Measurements from ENCODE around the gene HSPA12B. TPM values are rescaled to one million over a fixed set of nuclear protein-coding genes. Genes with fewer than 3 reads are reported as not detected.

Gene HSPA12B
- total RNA-seq, 1 experiment from 2014 or later = not detected

- Histone ChIP-seq H3K27me3 (replicated peaks; ENCODE audit: insufficient read depth, low read depth, low read length, poor library complexity) (no peaks in the 10 kb centered on the region), H3K27ac (ENCODE audit: low read depth, low read length, poor library complexity, severe bottlenecking) (no peak overlapping the region), H3K4me3 (ENCODE audit: low read depth, low read length, poor library complexity, severe bottlenecking) (no peak overlapping the region), H3K4me1 (ENCODE audit: insufficient read depth, low read length, poor library complexity, severe bottlenecking) (no peaks in the 10 kb centered on the region), H3K9me3 (ENCODE audit: low read depth, low read length, poor library complexity, severe bottlenecking) (no peaks in the 10 kb centered on the region), H3K36me3 (ENCODE audit: insufficient read depth, low read length, poor library complexity, severe bottlenecking) (no peaks in the 10 kb centered on the region)
- ChIA-PET POLR2A (ENCODE audit: low non-redundant PET) (no interaction called here), CTCF (interaction anchor here (0.6 to 2.4 kb wide), 4 partner anchors 12 to 147 kb away, joined by 6 to 25 read pairs (median 8); no protein-coding TSS in a partner anchor)
- no peak for TF ChIP-seq CTCF (conservative IDR thresholded peaks at IDR 0.05; ENCODE audit: low read depth, low read length)
- TF ChIP-seq EZH2 (IDR thresholded peaks at IDR 0.05; ENCODE audit: borderline replicate concordance, low read depth, low read length, poor library complexity, severe bottlenecking) = no peak
- intact Hi-C loops (cut with micrococcal nuclease; ENCODE audit: unreplicated experiment) = loop anchor here (5.0 kb wide), 2 partner anchors 148 to 493 kb away; no protein-coding TSS in a partner anchor
- no peak for DNase-seq (ENCODE audit: low spot score)
- BruUV-seq (replicated peaks) = no TSS peak
Measured at GRCh38 chr20:3710011-3710466, 22.4 kb upstream of the HSPA12B start.

- CTCF ChIA-PET = interaction anchor here (0.6 to 2.4 kb wide), 8 partner anchors 13 to 422 kb away, joined by 3 to 25 read pairs (median 6); no protein-coding TSS in a partner anchor
- TF ChIP-seq EZH2 (IDR thresholded peaks at IDR 0.05; ENCODE audit: borderline replicate concordance, low read depth, low read length, poor library complexity, severe bottlenecking) = no peak
- peak; percentile 98 for TF ChIP-seq CTCF (conservative IDR thresholded peaks at IDR 0.05; ENCODE audit: low read depth, low read length)
- Histone ChIP-seq H3K4me1 (ENCODE audit: insufficient read depth, low read length, poor library complexity, severe bottlenecking) (no peaks in the 10 kb centered on the region), H3K27ac (ENCODE audit: low read depth, low read length, poor library complexity, severe bottlenecking) (no peak overlapping the region), H3K27me3 (replicated peaks; ENCODE audit: insufficient read depth, low read depth, low read length, poor library complexity) (no peaks in the 10 kb centered on the region), H3K4me3 (ENCODE audit: low read depth, low read length, poor library complexity, severe bottlenecking) (no peak overlapping the region), H3K36me3 (ENCODE audit: insufficient read depth, low read length, poor library complexity, severe bottlenecking) (no peaks in the 10 kb centered on the region), H3K9me3 (ENCODE audit: low read depth, low read length, poor library complexity, severe bottlenecking) (no peaks in the 10 kb centered on the region)
- intact Hi-C loops (cut with micrococcal nuclease; ENCODE audit: unreplicated experiment) = loop anchor here (1.0 to 5.0 kb wide), 3 partner anchors 35 to 494 kb away; no protein-coding TSS in a partner anchor
- POLR2A ChIA-PET (ENCODE audit: low non-redundant PET) = no interaction called here
- peak; percentile 80 for DNase-seq (ENCODE audit: low spot score)
- no TSS peak for BruUV-seq (replicated peaks)
Measured at GRCh38 chr20:3710703-3711483, 21.6 kb upstream of the HSPA12B start.

- ChIA-PET POLR2A (ENCODE audit: low non-redundant PET) (no interaction called here), CTCF (interaction anchor here (0.6 to 2.4 kb wide), 7 partner anchors 13 to 422 kb away, joined by 3 to 25 read pairs (median 5); no protein-coding TSS in a partner anchor)
- no peak overlapping the region for H3K4me3 ChIP-seq (ENCODE audit: low read depth, low read length, poor library complexity, severe bottlenecking)
Measured at GRCh38 chr20:3711484-3711941, 21.0 kb upstream of the HSPA12B start.

More at GRCh38 chr20:3711484-3711941, 21.0 kb upstream of the HSPA12B start:
- Histone ChIP-seq H3K27me3 (replicated peaks; ENCODE audit: insufficient read depth, low read depth, low read length, poor library complexity) (no peaks in the 10 kb centered on the region), H3K9me3 (ENCODE audit: low read depth, low read length, poor library complexity, severe bottlenecking) (no peaks in the 10 kb centered on the region), H3K36me3 (ENCODE audit: insufficient read depth, low read length, poor library complexity, severe bottlenecking) (no peaks in the 10 kb centered on the region), H3K27ac (ENCODE audit: low read depth, low read length, poor library complexity, severe bottlenecking) (no peak overlapping the region), H3K4me1 (ENCODE audit: insufficient read depth, low read length, poor library complexity, severe bottlenecking) (no peaks in the 10 kb centered on the region)
- BruUV-seq (replicated peaks) = no TSS peak
- intact Hi-C loops (cut with micrococcal nuclease; ENCODE audit: unreplicated experiment) = loop anchor here (1.0 to 5.0 kb wide), 3 partner anchors 35 to 494 kb away; no protein-coding TSS in a partner anchor
- TF ChIP-seq CTCF (conservative IDR thresholded peaks at IDR 0.05; ENCODE audit: low read depth, low read length) (no peak), EZH2 (IDR thresholded peaks at IDR 0.05; ENCODE audit: borderline replicate concordance, low read depth, low read length, poor library complexity, severe bottlenecking) (no peak)
- no peak for DNase-seq (ENCODE audit: low spot score)

Data from A673 (cell line).